ENCODE results near the gene CCDC102A. TPM values are rescaled to one million over a fixed set of nuclear protein-coding genes. Genes with fewer than 3 reads are reported as not detected.

The CCDC102A gene
- total and polyA plus RNA-seq, 2 of the 13 experiments (the other 11 are each of a cell fraction or from before 2014, with no cell fraction given), result 2.1 to 2.8 TPM

GRCh38 chr16:57462209-57462977, 74.0 kb downstream of the CCDC102A start, which contains the start of gene POLR2C (continued):
- peak; percentile 69; the same call in 1 of the 2 replicates for TF ChIP-seq ZNF343 (CRISPR knock-in tag; IDR thresholded peaks at IDR 0.05)
- peak; percentile 42; the same call in 1 of the 2 replicates for TF ChIP-seq ZNF780A (CRISPR knock-in tag; IDR thresholded peaks at IDR 0.05)
- no peak for TF ChIP-seq ZNF17 (CRISPR knock-in tag; IDR thresholded peaks at IDR 0.05)
- TF ChIP-seq RAD51 (IDR thresholded peaks at IDR 0.05; ENCODE audit: borderline replicate concordance), result no peak
- no peak for TF ChIP-seq RFX1 (IDR thresholded peaks at IDR 0.05)
- TF ChIP-seq, protein P1, sequence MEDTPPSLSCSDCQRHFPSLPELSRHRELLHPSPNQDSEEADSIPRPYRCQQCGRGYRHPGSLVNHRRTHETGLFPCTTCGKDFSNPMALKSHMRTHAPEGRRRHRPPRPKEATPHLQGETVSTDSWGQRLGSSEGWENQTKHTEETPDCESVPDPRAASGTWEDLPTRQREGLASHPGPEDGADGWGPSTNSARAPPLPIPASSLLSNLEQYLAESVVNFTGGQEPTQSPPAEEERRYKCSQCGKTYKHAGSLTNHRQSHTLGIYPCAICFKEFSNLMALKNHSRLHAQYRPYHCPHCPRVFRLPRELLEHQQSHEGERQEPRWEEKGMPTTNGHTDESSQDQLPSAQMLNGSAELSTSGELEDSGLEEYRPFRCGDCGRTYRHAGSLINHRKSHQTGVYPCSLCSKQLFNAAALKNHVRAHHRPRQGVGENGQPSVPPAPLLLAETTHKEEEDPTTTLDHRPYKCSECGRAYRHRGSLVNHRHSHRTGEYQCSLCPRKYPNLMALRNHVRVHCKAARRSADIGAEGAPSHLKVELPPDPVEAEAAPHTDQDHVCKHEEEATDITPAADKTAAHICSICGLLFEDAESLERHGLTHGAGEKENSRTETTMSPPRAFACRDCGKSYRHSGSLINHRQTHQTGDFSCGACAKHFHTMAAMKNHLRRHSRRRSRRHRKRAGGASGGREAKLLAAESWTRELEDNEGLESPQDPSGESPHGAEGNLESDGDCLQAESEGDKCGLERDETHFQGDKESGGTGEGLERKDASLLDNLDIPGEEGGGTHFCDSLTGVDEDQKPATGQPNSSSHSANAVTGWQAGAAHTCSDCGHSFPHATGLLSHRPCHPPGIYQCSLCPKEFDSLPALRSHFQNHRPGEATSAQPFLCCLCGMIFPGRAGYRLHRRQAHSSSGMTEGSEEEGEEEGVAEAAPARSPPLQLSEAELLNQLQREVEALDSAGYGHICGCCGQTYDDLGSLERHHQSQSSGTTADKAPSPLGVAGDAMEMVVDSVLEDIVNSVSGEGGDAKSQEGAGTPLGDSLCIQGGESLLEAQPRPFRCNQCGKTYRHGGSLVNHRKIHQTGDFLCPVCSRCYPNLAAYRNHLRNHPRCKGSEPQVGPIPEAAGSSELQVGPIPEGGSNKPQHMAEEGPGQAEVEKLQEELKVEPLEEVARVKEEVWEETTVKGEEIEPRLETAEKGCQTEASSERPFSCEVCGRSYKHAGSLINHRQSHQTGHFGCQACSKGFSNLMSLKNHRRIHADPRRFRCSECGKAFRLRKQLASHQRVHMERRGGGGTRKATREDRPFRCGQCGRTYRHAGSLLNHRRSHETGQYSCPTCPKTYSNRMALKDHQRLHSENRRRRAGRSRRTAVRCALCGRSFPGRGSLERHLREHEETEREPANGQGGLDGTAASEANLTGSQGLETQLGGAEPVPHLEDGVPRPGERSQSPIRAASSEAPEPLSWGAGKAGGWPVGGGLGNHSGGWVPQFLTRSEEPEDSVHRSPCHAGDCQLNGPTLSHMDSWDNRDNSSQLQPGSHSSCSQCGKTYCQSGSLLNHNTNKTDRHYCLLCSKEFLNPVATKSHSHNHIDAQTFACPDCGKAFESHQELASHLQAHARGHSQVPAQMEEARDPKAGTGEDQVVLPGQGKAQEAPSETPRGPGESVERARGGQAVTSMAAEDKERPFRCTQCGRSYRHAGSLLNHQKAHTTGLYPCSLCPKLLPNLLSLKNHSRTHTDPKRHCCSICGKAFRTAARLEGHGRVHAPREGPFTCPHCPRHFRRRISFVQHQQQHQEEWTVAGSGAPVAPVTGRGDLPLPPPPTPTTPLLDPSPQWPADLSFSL (CRISPR knock-in tag; IDR thresholded peaks at IDR 0.05), result no peak
- peak; percentile 96 for TF ChIP-seq CBX1 (IDR thresholded peaks at IDR 0.05; ENCODE audit: low read depth)
- TF ChIP-seq, protein P2, sequence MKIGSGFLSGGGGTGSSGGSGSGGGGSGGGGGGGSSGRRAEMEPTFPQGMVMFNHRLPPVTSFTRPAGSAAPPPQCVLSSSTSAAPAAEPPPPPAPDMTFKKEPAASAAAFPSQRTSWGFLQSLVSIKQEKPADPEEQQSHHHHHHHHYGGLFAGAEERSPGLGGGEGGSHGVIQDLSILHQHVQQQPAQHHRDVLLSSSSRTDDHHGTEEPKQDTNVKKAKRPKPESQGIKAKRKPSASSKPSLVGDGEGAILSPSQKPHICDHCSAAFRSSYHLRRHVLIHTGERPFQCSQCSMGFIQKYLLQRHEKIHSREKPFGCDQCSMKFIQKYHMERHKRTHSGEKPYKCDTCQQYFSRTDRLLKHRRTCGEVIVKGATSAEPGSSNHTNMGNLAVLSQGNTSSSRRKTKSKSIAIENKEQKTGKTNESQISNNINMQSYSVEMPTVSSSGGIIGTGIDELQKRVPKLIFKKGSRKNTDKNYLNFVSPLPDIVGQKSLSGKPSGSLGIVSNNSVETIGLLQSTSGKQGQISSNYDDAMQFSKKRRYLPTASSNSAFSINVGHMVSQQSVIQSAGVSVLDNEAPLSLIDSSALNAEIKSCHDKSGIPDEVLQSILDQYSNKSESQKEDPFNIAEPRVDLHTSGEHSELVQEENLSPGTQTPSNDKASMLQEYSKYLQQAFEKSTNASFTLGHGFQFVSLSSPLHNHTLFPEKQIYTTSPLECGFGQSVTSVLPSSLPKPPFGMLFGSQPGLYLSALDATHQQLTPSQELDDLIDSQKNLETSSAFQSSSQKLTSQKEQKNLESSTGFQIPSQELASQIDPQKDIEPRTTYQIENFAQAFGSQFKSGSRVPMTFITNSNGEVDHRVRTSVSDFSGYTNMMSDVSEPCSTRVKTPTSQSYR (CRISPR knock-in tag; IDR thresholded peaks at IDR 0.05; ENCODE audit: borderline replicate concordance), result peak; percentile 70; the same call in 1 of the 2 replicates
- TF ChIP-seq RORA (CRISPR knock-in tag; IDR thresholded peaks at IDR 0.05), result no peak
- TF ChIP-seq, protein P3, sequence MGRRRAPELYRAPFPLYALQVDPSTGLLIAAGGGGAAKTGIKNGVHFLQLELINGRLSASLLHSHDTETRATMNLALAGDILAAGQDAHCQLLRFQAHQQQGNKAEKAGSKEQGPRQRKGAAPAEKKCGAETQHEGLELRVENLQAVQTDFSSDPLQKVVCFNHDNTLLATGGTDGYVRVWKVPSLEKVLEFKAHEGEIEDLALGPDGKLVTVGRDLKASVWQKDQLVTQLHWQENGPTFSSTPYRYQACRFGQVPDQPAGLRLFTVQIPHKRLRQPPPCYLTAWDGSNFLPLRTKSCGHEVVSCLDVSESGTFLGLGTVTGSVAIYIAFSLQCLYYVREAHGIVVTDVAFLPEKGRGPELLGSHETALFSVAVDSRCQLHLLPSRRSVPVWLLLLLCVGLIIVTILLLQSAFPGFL (CRISPR knock-in tag; IDR thresholded peaks at IDR 0.05), result no peak
- TF ChIP-seq ZNF275 (CRISPR knock-in tag; IDR thresholded peaks at IDR 0.05; ENCODE audit: borderline replicate concordance), result peak; percentile 93; the same call in 1 of the 2 replicates
- peak; percentile 85; the same call in 1 of the 2 replicates for TF ChIP-seq ZNF720 (CRISPR knock-in tag; IDR thresholded peaks at IDR 0.05)
- peak; percentile 66; the same call in 1 of the 2 replicates for TF ChIP-seq SIX1 (CRISPR knock-in tag; IDR thresholded peaks at IDR 0.05; ENCODE audit: borderline replicate concordance)
- TF ChIP-seq MED1 (CRISPR knock-in tag; IDR thresholded peaks at IDR 0.05), result peak; percentile 93
- peak; percentile 80; the same call in 1 of the 2 replicates for TF ChIP-seq ZNF670 (CRISPR knock-in tag; IDR thresholded peaks at IDR 0.05; ENCODE audit: borderline replicate concordance)
- TF ChIP-seq SRSF4 (IDR thresholded peaks at IDR 0.05; ENCODE audit: low read depth, low read length, poor library complexity, severe bottlenecking), result no peak
- no peak for TF ChIP-seq HNF4G (IDR thresholded peaks at IDR 0.05; ENCODE audit: borderline replicate concordance, low read depth, low read length)
- TF ChIP-seq HNF4G (CRISPR knock-in tag; IDR thresholded peaks at IDR 0.05; ENCODE audit: borderline replicate concordance, low read depth), result peak; percentile 86

All from HepG2 (cell line).